DND-41 (cell line): ENCODE results near the gene SCUBE1.

Experiments
- ATAC-seq: fragments of 200-7000 bp; cut with Tn5 transposase; 3 replicates; pipeline ENCODE4 v1.9.1; 2021; ENCODE audit warnings: low read depth; ENCODE audit not compliant: insufficient read depth
- DNase-seq: peaks from one replicate; pipeline ENCODE4 v3.0.0-alpha.2; 2020
- H2AFZ ChIP-seq: 2 replicates; pipeline ENCODE4 v1.6.0; 2012; ENCODE audit warnings: low read depth, low read length
- H3K27ac ChIP-seq: 2 replicates; pipeline ENCODE4 v1.5.1; 2012; ENCODE audit warnings: low read length, inconsistent platforms
- H3K27me3 ChIP-seq: fragments of 200-600 bp; sonication (generic); 2 replicates; pipeline ENCODE4 v1.6.0; 2012; ENCODE audit warnings: low read length, mild to moderate bottlenecking, inconsistent platforms; ENCODE audit not compliant: insufficient read depth, poor library complexity
- H3K36me3 ChIP-seq: 2 replicates; pipeline ENCODE4 v1.5.1; 2012; ENCODE audit warnings: low read length, inconsistent platforms; ENCODE audit not compliant: insufficient read depth
- H3K4me1 ChIP-seq: 2 replicates; pipeline ENCODE4 v1.5.1; 2012; ENCODE audit warnings: mild to moderate bottlenecking, low read length; ENCODE audit not compliant: insufficient read depth
- H3K4me2 ChIP-seq: 2 replicates; pipeline ENCODE4 v1.6.0; 2012; ENCODE audit warnings: mild to moderate bottlenecking, moderate library complexity, low read length, inconsistent platforms; ENCODE audit not compliant: insufficient read depth
- H3K4me3 ChIP-seq, 2 experiments: fragments of 200-600 bp in 1 of 2; shearing (Covaris generic) in 1 of 2; 2 replicates each; pipeline ENCODE4 v1.5.1; 2012 to 2016; ENCODE audit warnings: inconsistent platforms in 2 of 2, low read length in 2 of 2, mild to moderate bottlenecking in 2 of 2, low read depth in 1 of 2, moderate library complexity in 1 of 2
- H3K79me2 ChIP-seq: 2 replicates; pipeline ENCODE4 v1.6.0; 2012; ENCODE audit warnings: low read length, inconsistent platforms; ENCODE audit not compliant: insufficient read depth
- H3K9ac ChIP-seq: 2 replicates; pipeline ENCODE4 v1.6.0; 2012; ENCODE audit warnings: low read depth, mild to moderate bottlenecking, inconsistent platforms, low read length, moderate library complexity
- H3K9me3 ChIP-seq: 2 replicates; pipeline ENCODE4 v1.5.1; 2012; ENCODE audit warnings: low read length, moderate library complexity, mild to moderate bottlenecking, inconsistent platforms; ENCODE audit not compliant: insufficient read depth, severe bottlenecking
- H4K20me1 ChIP-seq: 2 replicates; pipeline ENCODE4 v1.6.0; 2012; ENCODE audit warnings: low read length; ENCODE audit not compliant: insufficient read depth
- CTCF ChIP-seq: IDR thresholded peaks from 2 replicates; pipeline ENCODE4 v1.5.1; 2012; ENCODE audit warnings: borderline replicate concordance, low read length, moderate library complexity, mild to moderate bottlenecking; ENCODE audit not compliant: poor library complexity, severe bottlenecking; ENCODE audit errors: extremely low read depth
- EZH2 ChIP-seq: IDR thresholded peaks from 3 replicates; pipeline ENCODE4 v1.6.1; 2012; ENCODE audit warnings: borderline replicate concordance, low read depth, mild to moderate bottlenecking, moderate library complexity, low read length, inconsistent platforms; ENCODE audit not compliant: severe bottlenecking

Gene SCUBE1

GRCh38 chr22:43345356-43345755 is 2.2 kb upstream of the SCUBE1 start:
- H3K79me2 ChIP-seq, result no peaks in the 10 kb centered on the region
- H3K36me3 ChIP-seq, result no peaks in the 10 kb centered on the region
- no peak for DNase-seq
- no peak for ATAC-seq
- no peak overlapping the region for H3K4me3 ChIP-seq
- no peak overlapping the region for H3K27ac ChIP-seq
- H2AFZ ChIP-seq, result no peak overlapping the region
- no peak overlapping the region for H3K9ac ChIP-seq
- H3K4me1 ChIP-seq, result no peaks in the 10 kb centered on the region
- TF ChIP-seq CTCF (no peak), EZH2 (no peak)
- H3K9me3 ChIP-seq, result no peaks in the 10 kb centered on the region
- H4K20me1 ChIP-seq, result peaks cover 9% of the 10 kb centered on the region; the same call in 1 of the 2 replicates
- H3K4me2 ChIP-seq, result no peak overlapping the region
- no peaks in the 10 kb centered on the region for H3K27me3 ChIP-seq

- H4K20me1 ChIP-seq, result peaks cover 9% of the 10 kb centered on the region; the same call in 1 of the 2 replicates
- no peaks in the 10 kb centered on the region for H3K9me3 ChIP-seq
- H3K4me2 ChIP-seq, result no peak overlapping the region
- no peaks in the 10 kb centered on the region for H3K79me2 ChIP-seq
- no peak overlapping the region for H2AFZ ChIP-seq
- TF ChIP-seq CTCF (no peak), EZH2 (no peak)
- H3K4me1 ChIP-seq, result no peaks in the 10 kb centered on the region
- H3K36me3 ChIP-seq, result no peaks in the 10 kb centered on the region
- no peak overlapping the region for H3K27ac ChIP-seq
- no peaks in the 10 kb centered on the region for H3K27me3 ChIP-seq
- DNase-seq (no peak), ATAC-seq (no peak)
- no peak overlapping the region for H3K9ac ChIP-seq
- no peak overlapping the region for H3K4me3 ChIP-seq
Measured at GRCh38 chr22:43344520-43344787, 1.3 kb upstream of the SCUBE1 start.

GRCh38 chr22:43343670-43344519 is 723 bp upstream of the SCUBE1 start:
- DNase-seq (no peak), ATAC-seq (no peak)
- Histone ChIP-seq H3K4me2 (no peak overlapping the region), H3K36me3 (no peaks in the 10 kb centered on the region), H3K9me3 (no peaks in the 10 kb centered on the region), H4K20me1 (peaks cover 6% of the 10 kb centered on the region; the same call in 1 of the 2 replicates), H3K4me3 (no peak overlapping the region), H3K4me1 (no peaks in the 10 kb centered on the region), H2AFZ (no peak overlapping the region), H3K27ac (no peak overlapping the region), H3K9ac (no peak overlapping the region), H3K27me3 (no peaks in the 10 kb centered on the region), H3K79me2 (no peaks in the 10 kb centered on the region)
- TF ChIP-seq CTCF, result no peak
- no peak for TF ChIP-seq EZH2
